IMR-90 (cell line): Measurements from ENCODE around the gene ZNF549. TPM values are rescaled to one million over a fixed set of nuclear protein-coding genes. Genes with fewer than 3 reads are reported as not detected.
"Not testable (repeated sequence)": the region's sequence is repeated elsewhere in the genome, so short reads cannot be mapped to it uniquely, and the experiment has no call there.

Experiments used
- ATAC-seq: fragments of 200-7000 bp; cut with Tn5 transposase; 2 replicates; pipeline ENCODE4 v1.9.1; 2020; ENCODE audit warnings: low read depth, mild to moderate bottlenecking, moderate library complexity
- BruUV-seq: library from RNA; stranded (reverse); fragments of 400-500 nt; replicated peaks from 2 replicates; lab custom pipeline; 2021; lab: Mats Ljungman, UMichigan
- CTCF ChIA-PET: fragments of 300-600 bp; formaldehyde crosslinking; extraction: SDS; loops from one replicate; lab custom pipeline; 2021; ENCODE audit warnings: antibody characterized with exemption; lab: Yijun Ruan, JAX
- POLR2A ChIA-PET: fragments of 300-600 bp; sonication (Branson Sonifier 250); formaldehyde crosslinking; loops from one replicate; lab custom pipeline; 2022; ENCODE audit warnings: antibody characterized with exemption; ENCODE audit not compliant: unreplicated experiment; lab: Charles Lee
- DNase-seq: peaks from one replicate; pipeline ENCODE4 v3.0.0; 2013
- H2AFZ ChIP-seq: replicated peaks from 2 replicates; pipeline ENCODE3; 2013; ENCODE audit warnings: low read length, mild to moderate bottlenecking; ENCODE audit not compliant: poor library complexity
- H2AK5ac ChIP-seq: 2 replicates; pipeline ENCODE4 v1.6.1; 2013; ENCODE audit warnings: low read depth, low read length, inconsistent platforms
- H2AK9ac ChIP-seq: replicated peaks from 2 replicates; pipeline ENCODE3; 2013; ENCODE audit warnings: mild to moderate bottlenecking, low read depth, low read length, moderate library complexity; ENCODE audit not compliant: poor library complexity
- H2BK120ac ChIP-seq: 2 replicates; pipeline ENCODE4 v1.6.1; 2013; ENCODE audit warnings: low read depth, low read length, inconsistent platforms
- H2BK15ac ChIP-seq: 3 replicates; pipeline ENCODE4 v1.6.1; 2013; ENCODE audit warnings: low read depth, low read length, inconsistent platforms
- H2BK20ac ChIP-seq: 2 replicates; pipeline ENCODE4 v1.6.1; 2013; ENCODE audit warnings: low read depth, mild to moderate bottlenecking, inconsistent platforms, low read length, moderate library complexity
- H2BK5ac ChIP-seq: 2 replicates; pipeline ENCODE4 v1.6.1; 2013; ENCODE audit warnings: mild to moderate bottlenecking, low read depth, low read length, inconsistent platforms; ENCODE audit not compliant: poor library complexity, severe bottlenecking
- H3K14ac ChIP-seq: replicated peaks from 2 replicates; pipeline ENCODE4 v1.6.1; 2013; ENCODE audit warnings: low read depth, low read length, inconsistent platforms
- H3K18ac ChIP-seq: 2 replicates; pipeline ENCODE4 v1.6.1; 2013; ENCODE audit warnings: low read depth, low read length, control low read depth
- H3K23ac ChIP-seq: 2 replicates; pipeline ENCODE4 v1.6.1; 2013; ENCODE audit warnings: low read depth, low read length, inconsistent platforms
- H3K27ac ChIP-seq: 2 replicates; pipeline ENCODE4 v1.5.1; 2013; ENCODE audit warnings: mild to moderate bottlenecking, control low read depth, low read length; ENCODE audit not compliant: insufficient read depth
- H3K27me3 ChIP-seq: 2 replicates; pipeline ENCODE4 v1.6.1; 2013; ENCODE audit warnings: low read length; ENCODE audit not compliant: control insufficient read depth, insufficient read depth
- H3K36me3 ChIP-seq: 2 replicates; pipeline ENCODE4 v1.6.1; 2013; ENCODE audit warnings: low read length, mixed read lengths; ENCODE audit not compliant: control insufficient read depth, insufficient read depth
- H3K4ac ChIP-seq: 2 replicates; pipeline ENCODE4 v1.6.1; 2013; ENCODE audit warnings: low read depth, low read length, inconsistent platforms
- H3K4me1 ChIP-seq: 2 replicates; pipeline ENCODE4 v1.6.1; 2013; ENCODE audit warnings: low read length, mixed read lengths; ENCODE audit not compliant: control insufficient read depth, insufficient read depth
- H3K4me2 ChIP-seq: 2 replicates; pipeline ENCODE4 v1.6.1; 2013; ENCODE audit warnings: low read depth, mild to moderate bottlenecking, control low read depth, low read length, moderate library complexity
- H3K4me3 ChIP-seq: 2 replicates; pipeline ENCODE4 v1.5.1; 2013; ENCODE audit warnings: low read depth, mild to moderate bottlenecking, control low read depth, low read length, moderate library complexity; ENCODE audit not compliant: insufficient read depth
- H3K56ac ChIP-seq: 2 replicates; pipeline ENCODE4 v1.6.1; 2013; ENCODE audit warnings: low read length, inconsistent platforms; ENCODE audit not compliant: insufficient read depth; ENCODE audit errors: extremely low read depth
- H3K79me1 ChIP-seq, 2 experiments: 2 replicates each; pipeline ENCODE4 v1.6.1; 2013; ENCODE audit warnings: low read length in 2 of 2, inconsistent platforms in 1 of 2, low read depth in 1 of 2
- H3K9ac ChIP-seq: 2 replicates; pipeline ENCODE4 v1.6.1; 2013; ENCODE audit warnings: low read depth, low read length, control low read depth
- H3K9me1 ChIP-seq: 2 replicates; pipeline ENCODE4 v1.6.1; 2013; ENCODE audit warnings: low read length, inconsistent platforms; ENCODE audit not compliant: insufficient read depth
- H3K9me3 ChIP-seq: 2 replicates; pipeline ENCODE4 v1.6.1; 2013; ENCODE audit warnings: low read length; ENCODE audit not compliant: control insufficient read depth, insufficient read depth
- H4K20me1 ChIP-seq: 2 replicates; pipeline ENCODE4 v1.6.1; 2013; ENCODE audit warnings: low read length, inconsistent platforms; ENCODE audit not compliant: insufficient read depth
- H4K5ac ChIP-seq: 2 replicates; pipeline ENCODE4 v1.6.1; 2013; ENCODE audit warnings: mild to moderate bottlenecking, low read depth, low read length, control low read depth
- H4K8ac ChIP-seq, 2 experiments: 2 replicates each; pipeline ENCODE4 v1.6.1; 2013; ENCODE audit warnings: low read depth in 2 of 2, low read length in 2 of 2, control low read depth in 1 of 2, inconsistent platforms in 1 of 2
- H4K91ac ChIP-seq: 2 replicates; pipeline ENCODE4 v1.6.1; 2013; ENCODE audit warnings: low read depth, low read length, inconsistent platforms; ENCODE audit not compliant: insufficient read depth
- POLR2A ChIP-seq: IDR thresholded peaks from 2 replicates; pipeline ENCODE4 v1.6.1; 2012; ENCODE audit warnings: mild to moderate bottlenecking, low read depth, low read length
- WGBS, 2 experiments: methylation state at CpG; one replicate each; pipeline versions ENCODE4 v1.1.5 to v1.1.7; 2013; ENCODE audit warnings: missing lambda C conversion rate in 2 of 2; ENCODE audit not compliant: insufficient read length in 1 of 2; ENCODE audit errors: extremely low coverage in 2 of 2; 5-methylcytosine and 5-hydroxymethylcytosine counted together
- dilution Hi-C: fragments of 300-500 bp; cut with HindIII; formaldehyde crosslinking; loops from one replicate; pipeline ENCODE4 v1.14.3; 2018; ENCODE audit warnings: low sequenced_read_pairs; ENCODE audit not compliant: unreplicated experiment
- in situ Hi-C: fragments of 300-500 bp; cut with MboI; formaldehyde crosslinking; loops from 3 replicates; pipeline ENCODE4 v1.14.3; 2019; ENCODE audit warnings: low sequenced_read_pairs, inconsistent platforms, mixed read lengths
- intact Hi-C: fragments of 100-400 bp; cut with micrococcal nuclease; formaldehyde crosslinking; loops from 2 replicates; pipeline ENCODE4 v1.10.0; 2022
- polyA plus RNA-seq, 3 experiments: library from polyadenylated mRNA; depleted of rRNA; stranded (reverse); fragments of >200 nt; gene quantifications; 2 replicates each; pipeline ENCODE4 v1.2.3, GENCODE V29; 2012; ENCODE audit warnings: low replicate concordance in 1 of 3
- total RNA-seq: library from RNA; depleted of rRNA; stranded (reverse); fragments of >200 nt; gene quantifications from 2 replicates; pipeline ENCODE4 v1.2.3, GENCODE V29; 2012

ZNF549 gene
- total and polyA plus RNA-seq, 2 of the 4 experiments (the other 2 are of a cell fraction) = 2.4 to 8.6 TPM

- dilution Hi-C loops, H2BK120ac ChIP-seq, H3K9me3 ChIP-seq, H3K18ac ChIP-seq, H3K4me1 ChIP-seq, H3K23ac ChIP-seq, H2BK20ac ChIP-seq, H3K9me1 ChIP-seq, intact Hi-C loops, CTCF ChIA-PET, H3K56ac ChIP-seq, BruUV-seq, H3K27me3 ChIP-seq, H4K20me1 ChIP-seq, POLR2A ChIA-PET, in situ Hi-C loops, H2BK15ac ChIP-seq: not testable (repeated sequence)
- Histone ChIP-seq H2AK9ac (peak within 1 kb of the TSS; percentile 85), H3K79me1 (peaks cover 33 to 34% of the 10 kb centered on the region in 2 experiments), H3K4me2 (peak within 1 kb of the TSS; percentile 98), H3K27ac (peak within 1 kb of the TSS; percentile 88), H2AK5ac (peak within 1 kb of the TSS; percentile 5), H3K36me3 (peaks cover 21% of the 10 kb centered on the region), H3K4ac (peak within 1 kb of the TSS; percentile 84), H2BK5ac (peak within 1 kb of the TSS; percentile 67), H3K4me3 (peak within 1 kb of the TSS; percentile 82), H4K91ac (peak within 1 kb of the TSS; percentile 46), H4K8ac (peak within 1 kb of the TSS; percentile 6 to 80; a peak in 2 of 4 replicates), H3K14ac (peak within 1 kb of the TSS; percentile 29), H4K5ac (0 out of 2 replicates have a peak within 1 kb of the TSS, but pooled peaks have one; percentile 5), H3K9ac (peak within 1 kb of the TSS; percentile 91), H2AFZ (peak within 1 kb of the TSS; percentile 95)
- 1 to 100% methylated on average over 1 to 26 of the region's 69 CpGs for WGBS, 2 experiments
- ATAC-seq (peak; percentile 100), DNase-seq (peak; percentile 96)
- TF ChIP-seq POLR2A = peak; percentile 87
Observed at GRCh38 chr19:57499680-57500395, 27.3 kb upstream of the ZNF549 start, which contains the start of gene ZNF773. Gene ZNF773, plus strand, starts transcription at chr19:57499938. Its CDS starts 143 bp downstream, at chr19:57500081.
